SK-N-SH (cell line): ENCODE data around the gene MAPK11. TPM values are rescaled to one million over a fixed set of nuclear protein-coding genes. Genes with fewer than 3 reads are reported as not detected.

Source experiments
- CTCF ChIA-PET: fragments of 300-600, 350-600 bp; formaldehyde crosslinking; extraction: SDS; loops from one replicate; lab custom pipeline; 2021; lab: Yijun Ruan, JAX
- POLR2A ChIA-PET: fragments of 350-600 bp; sonication (Branson Sonifier 250); formaldehyde crosslinking; extraction: SDS; loops from one replicate; lab custom pipeline; 2020; ENCODE audit warnings: antibody characterized with exemption, inconsistent platforms; lab: Yijun Ruan, JAX
- DNase-seq: peaks from one replicate; pipeline ENCODE4 v3.0.0; 2012
- H2AFZ ChIP-seq: fragments of 200-600 bp; sonication (generic); 2 replicates; pipeline ENCODE4 v1.8.1; 2016; ENCODE audit warnings: antibody characterized with exemption, mild to moderate bottlenecking, low read depth
- H3F3A ChIP-seq: fragments of 200-600 bp; sonication (generic); replicated peaks from 2 replicates; pipeline ENCODE3; 2016; ENCODE audit warnings: antibody characterized with exemption, mild to moderate bottlenecking; ENCODE audit not compliant: insufficient read depth
- H3K27ac ChIP-seq, 2 experiments: fragments of 200-500 bp in 1 of 2; fragments of 200-600 bp in 1 of 2; sonication (Bioruptor generic) in 1 of 2; sonication (generic), shearing (Covaris generic) in 1 of 2; 2 replicates each; pipeline versions ENCODE4 v1.5.1 to v1.6.1; 2014 to 2016; ENCODE audit warnings: low read depth in 2 of 2, inconsistent platforms in 1 of 2, low read length in 1 of 2, mild to moderate bottlenecking in 1 of 2, mixed read lengths in 1 of 2
- H3K27me3 ChIP-seq: fragments of 200-600 bp; sonication (generic), shearing (Covaris generic); 2 replicates; pipeline ENCODE4 v1.6.1; 2016; ENCODE audit warnings: mixed run types; ENCODE audit not compliant: insufficient read depth
- H3K36me3 ChIP-seq, 2 experiments: fragments of 200-500 bp in 1 of 2; fragments of 200-600 bp in 1 of 2; sonication (Bioruptor generic) in 1 of 2; sonication (generic) in 1 of 2; replicated peaks in 1 of 2; 2 replicates each; pipeline versions ENCODE3 to v1.5.1; 2014 to 2016; ENCODE audit warnings: low read length in 1 of 2, mild to moderate bottlenecking in 1 of 2; ENCODE audit not compliant: insufficient read depth in 2 of 2, control insufficient read depth in 1 of 2
- H3K4me1 ChIP-seq, 2 experiments: fragments of 200-500 bp in 1 of 2; fragments of 200-600 bp in 1 of 2; sonication (Bioruptor generic) in 1 of 2; sonication (generic), shearing (Covaris generic) in 1 of 2; 2 replicates each; pipeline versions ENCODE4 v1.5.1 to v1.6.1; 2014 to 2016; ENCODE audit warnings: low read depth in 1 of 2, low read length in 1 of 2, mixed run types in 1 of 2; ENCODE audit not compliant: insufficient read depth in 2 of 2, control insufficient read depth in 1 of 2
- H3K4me2 ChIP-seq: fragments of 200-600 bp; sonication (generic), shearing (Covaris generic); 2 replicates; pipeline ENCODE4 v1.6.1; 2017; ENCODE audit warnings: mixed run types
- H3K4me3 ChIP-seq, 2 experiments: fragments of 200-500 bp in 1 of 2; fragments of 200-600 bp in 1 of 2; sonication (Bioruptor generic) in 1 of 2; sonication (generic), shearing (Covaris generic) in 1 of 2; 2 replicates each; pipeline versions ENCODE4 v1.5.1 to v1.8.1; 2014 to 2016; ENCODE audit warnings: low read depth in 2 of 2, inconsistent platforms in 1 of 2, low read length in 1 of 2, mild to moderate bottlenecking in 1 of 2, mixed read lengths in 1 of 2, moderate library complexity in 1 of 2
- H3K79me2 ChIP-seq: fragments of 200-600 bp; sonication (generic); 2 replicates; pipeline ENCODE4 v1.8.1; 2017; ENCODE audit warnings: mild to moderate bottlenecking; ENCODE audit not compliant: insufficient read depth
- H3K9ac ChIP-seq: fragments of 200-600 bp; sonication (generic); 2 replicates; pipeline ENCODE4 v1.6.1; 2017; ENCODE audit warnings: mixed run types
- H3K9me2 ChIP-seq: fragments of 200-600 bp; sonication (generic); 2 replicates; pipeline ENCODE4 v1.6.1; 2017; ENCODE audit warnings: mixed run types
- H3K9me3 ChIP-seq: fragments of 200-600 bp; sonication (generic); 2 replicates; pipeline ENCODE4 v1.6.1; 2017; ENCODE audit warnings: mixed run types, mild to moderate bottlenecking, moderate library complexity
- H4K20me1 ChIP-seq: fragments of 200-600 bp; sonication (generic); 2 replicates; pipeline ENCODE4 v1.6.1; 2017; ENCODE audit warnings: mild to moderate bottlenecking, mixed run types; ENCODE audit not compliant: insufficient read depth
- CHD2 ChIP-seq: fragments of 150-350 bp; IDR thresholded peaks from 2 replicates; pipeline ENCODE4 v1.6.1; 2018; ENCODE audit warnings: low read length; ENCODE audit not compliant: partially characterized antibody
- CTCF ChIP-seq: fragments of 200-600 bp; sonication (generic); IDR thresholded peaks from 2 replicates; pipeline ENCODE4 v1.6.1; 2017; ENCODE audit warnings: antibody characterized with exemption, mild to moderate bottlenecking, moderate library complexity
- EP300 ChIP-seq, 2 experiments: IDR thresholded peaks; 2 replicates each; pipeline versions ENCODE4 v1.4.0 to v1.6.1; 2012; ENCODE audit warnings: borderline replicate concordance in 1 of 2, low read depth in 1 of 2, low read length in 1 of 2
- FOSL2 ChIP-seq: IDR thresholded peaks from 2 replicates; pipeline ENCODE4 v1.4.0; 2012; ENCODE audit warnings: low read depth, mild to moderate bottlenecking, moderate library complexity, borderline replicate concordance
- GABPA ChIP-seq: IDR thresholded peaks from 2 replicates; pipeline ENCODE4 v1.4.0; 2012; ENCODE audit warnings: low read depth, mild to moderate bottlenecking
- JUND ChIP-seq: IDR thresholded peaks from 2 replicates; pipeline ENCODE4 v1.4.0; 2012
- MAX ChIP-seq: IDR thresholded peaks from 2 replicates; pipeline ENCODE4 v1.4.0; 2012; ENCODE audit warnings: low read depth
- MEF2A ChIP-seq: IDR thresholded peaks from 2 replicates; pipeline ENCODE4 v1.4.0; 2012; ENCODE audit warnings: low read depth, borderline replicate concordance
- MXI1 ChIP-seq: IDR thresholded peaks from 2 replicates; pipeline ENCODE4 v1.6.1; 2012; ENCODE audit warnings: mild to moderate bottlenecking, low read depth, low read length, improper control_type of control experiment
- NFIC ChIP-seq: IDR thresholded peaks from 2 replicates; pipeline ENCODE4 v1.4.0; 2012; ENCODE audit warnings: borderline replicate concordance
- POLR2AphosphoS5 ChIP-seq: IDR thresholded peaks from 2 replicates; pipeline ENCODE4 v1.6.1; 2012; ENCODE audit warnings: low read depth, low read length
- RFX5 ChIP-seq: IDR thresholded peaks from 2 replicates; pipeline ENCODE4 v1.6.1; 2012; ENCODE audit warnings: mild to moderate bottlenecking, improper control_type of control experiment, low read length
- SMC3 ChIP-seq: IDR thresholded peaks from 2 replicates; pipeline ENCODE4 v1.6.1; 2012; ENCODE audit warnings: low read depth, low read length, improper control_type of control experiment
- TCF12 ChIP-seq: IDR thresholded peaks from 2 replicates; pipeline ENCODE4 v1.4.0; 2012
- USF1 ChIP-seq: IDR thresholded peaks from 2 replicates; pipeline ENCODE4 v1.4.0; 2012; ENCODE audit warnings: low read depth, borderline replicate concordance
- WGBS: methylation state at CpG from one replicate; pipeline ENCODE4 v1.1.6; 2017; ENCODE audit warnings: low lambda C conversion rate; 5-methylcytosine and 5-hydroxymethylcytosine counted together
- polyA plus RNA-seq, 3 experiments: library from polyadenylated mRNA; depleted of rRNA; stranded (reverse); fragments of >200 nt; gene quantifications; 2 replicates each; pipeline ENCODE4 v1.2.3, GENCODE V29; 2012
- TF ChIP-seq, protein P1 (sequence below): IDR thresholded peaks from 2 replicates; pipeline ENCODE4 v1.6.1; 2012; ENCODE audit warnings: mild to moderate bottlenecking, low read depth, low read length, moderate library complexity
- TF ChIP-seq, protein P2 (sequence below): IDR thresholded peaks from 2 replicates; pipeline ENCODE4 v1.4.0; 2012; ENCODE audit warnings: low read depth, borderline replicate concordance
- TF ChIP-seq, protein P3 (sequence below): fragments of 150-350 bp; IDR thresholded peaks from 2 replicates; pipeline ENCODE4 v1.6.1; 2016; ENCODE audit warnings: mild to moderate bottlenecking, low read depth, low read length
- TF ChIP-seq, protein P4 (sequence below): IDR thresholded peaks from 2 replicates; pipeline ENCODE4; 2012

MAPK11 gene
- polyA plus RNA-seq, 1 of the 3 experiments (the other 2 are of a cell fraction): 36.0 TPM

- H3F3A ChIP-seq: no peaks in the 10 kb centered on the region
- no peak overlapping the region for H3K9ac ChIP-seq
- no peak overlapping the region for H3K27ac ChIP-seq
- ChIA-PET POLR2A (no interaction called here), CTCF (interaction anchor here (1.1 to 1.9 kb wide), 4 partner anchors 14 to 120 kb away, joined by 3 to 6 read pairs (median 5); no protein-coding TSS in a partner anchor)
- H4K20me1 ChIP-seq: 0 out of 2 replicates have a peak, but pooled peaks cover 4% of the 10 kb centered on the region
- no peaks in the 10 kb centered on the region for H3K9me2 ChIP-seq
- no peak overlapping the region for H3K4me3 ChIP-seq
- no peak for DNase-seq
- H3K4me2 ChIP-seq: no peak overlapping the region
- H3K27me3 ChIP-seq: no peaks in the 10 kb centered on the region
- no peak overlapping the region for H2AFZ ChIP-seq
- H3K79me2 ChIP-seq: no peaks in the 10 kb centered on the region
- H3K36me3 ChIP-seq: peaks cover 3 to 67% of the 10 kb centered on the region in 2 experiments
- 82% methylated on average over 5 of the region's 8 CpGs for WGBS
- H3K4me1 ChIP-seq: peaks cover 0 to 6% of the 10 kb centered on the region in 2 experiments; a peak in 1 of 4 replicates
- H3K9me3 ChIP-seq: no peaks in the 10 kb centered on the region
- no peak for TF ChIP-seq POLR2AphosphoS5
- TF ChIP-seq GABPA: no peak
- TF ChIP-seq, protein P1, sequence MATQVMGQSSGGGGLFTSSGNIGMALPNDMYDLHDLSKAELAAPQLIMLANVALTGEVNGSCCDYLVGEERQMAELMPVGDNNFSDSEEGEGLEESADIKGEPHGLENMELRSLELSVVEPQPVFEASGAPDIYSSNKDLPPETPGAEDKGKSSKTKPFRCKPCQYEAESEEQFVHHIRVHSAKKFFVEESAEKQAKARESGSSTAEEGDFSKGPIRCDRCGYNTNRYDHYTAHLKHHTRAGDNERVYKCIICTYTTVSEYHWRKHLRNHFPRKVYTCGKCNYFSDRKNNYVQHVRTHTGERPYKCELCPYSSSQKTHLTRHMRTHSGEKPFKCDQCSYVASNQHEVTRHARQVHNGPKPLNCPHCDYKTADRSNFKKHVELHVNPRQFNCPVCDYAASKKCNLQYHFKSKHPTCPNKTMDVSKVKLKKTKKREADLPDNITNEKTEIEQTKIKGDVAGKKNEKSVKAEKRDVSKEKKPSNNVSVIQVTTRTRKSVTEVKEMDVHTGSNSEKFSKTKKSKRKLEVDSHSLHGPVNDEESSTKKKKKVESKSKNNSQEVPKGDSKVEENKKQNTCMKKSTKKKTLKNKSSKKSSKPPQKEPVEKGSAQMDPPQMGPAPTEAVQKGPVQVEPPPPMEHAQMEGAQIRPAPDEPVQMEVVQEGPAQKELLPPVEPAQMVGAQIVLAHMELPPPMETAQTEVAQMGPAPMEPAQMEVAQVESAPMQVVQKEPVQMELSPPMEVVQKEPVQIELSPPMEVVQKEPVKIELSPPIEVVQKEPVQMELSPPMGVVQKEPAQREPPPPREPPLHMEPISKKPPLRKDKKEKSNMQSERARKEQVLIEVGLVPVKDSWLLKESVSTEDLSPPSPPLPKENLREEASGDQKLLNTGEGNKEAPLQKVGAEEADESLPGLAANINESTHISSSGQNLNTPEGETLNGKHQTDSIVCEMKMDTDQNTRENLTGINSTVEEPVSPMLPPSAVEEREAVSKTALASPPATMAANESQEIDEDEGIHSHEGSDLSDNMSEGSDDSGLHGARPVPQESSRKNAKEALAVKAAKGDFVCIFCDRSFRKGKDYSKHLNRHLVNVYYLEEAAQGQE: no peak
- TF ChIP-seq, protein P2, sequence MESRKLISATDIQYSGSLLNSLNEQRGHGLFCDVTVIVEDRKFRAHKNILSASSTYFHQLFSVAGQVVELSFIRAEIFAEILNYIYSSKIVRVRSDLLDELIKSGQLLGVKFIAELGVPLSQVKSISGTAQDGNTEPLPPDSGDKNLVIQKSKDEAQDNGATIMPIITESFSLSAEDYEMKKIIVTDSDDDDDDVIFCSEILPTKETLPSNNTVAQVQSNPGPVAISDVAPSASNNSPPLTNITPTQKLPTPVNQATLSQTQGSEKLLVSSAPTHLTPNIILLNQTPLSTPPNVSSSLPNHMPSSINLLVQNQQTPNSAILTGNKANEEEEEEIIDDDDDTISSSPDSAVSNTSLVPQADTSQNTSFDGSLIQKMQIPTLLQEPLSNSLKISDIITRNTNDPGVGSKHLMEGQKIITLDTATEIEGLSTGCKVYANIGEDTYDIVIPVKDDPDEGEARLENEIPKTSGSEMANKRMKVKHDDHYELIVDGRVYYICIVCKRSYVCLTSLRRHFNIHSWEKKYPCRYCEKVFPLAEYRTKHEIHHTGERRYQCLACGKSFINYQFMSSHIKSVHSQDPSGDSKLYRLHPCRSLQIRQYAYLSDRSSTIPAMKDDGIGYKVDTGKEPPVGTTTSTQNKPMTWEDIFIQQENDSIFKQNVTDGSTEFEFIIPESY: no peak
- no peak for TF ChIP-seq MXI1
- TF ChIP-seq EP300 (IDR thresholded peaks at IDR 0.05; ENCODE audit: borderline replicate concordance in 1 of 2, low read depth in 1 of 2, low read length in 1 of 2): no peak
- TF ChIP-seq USF1: no peak
- TF ChIP-seq CHD2: no peak
- TF ChIP-seq, protein P3, sequence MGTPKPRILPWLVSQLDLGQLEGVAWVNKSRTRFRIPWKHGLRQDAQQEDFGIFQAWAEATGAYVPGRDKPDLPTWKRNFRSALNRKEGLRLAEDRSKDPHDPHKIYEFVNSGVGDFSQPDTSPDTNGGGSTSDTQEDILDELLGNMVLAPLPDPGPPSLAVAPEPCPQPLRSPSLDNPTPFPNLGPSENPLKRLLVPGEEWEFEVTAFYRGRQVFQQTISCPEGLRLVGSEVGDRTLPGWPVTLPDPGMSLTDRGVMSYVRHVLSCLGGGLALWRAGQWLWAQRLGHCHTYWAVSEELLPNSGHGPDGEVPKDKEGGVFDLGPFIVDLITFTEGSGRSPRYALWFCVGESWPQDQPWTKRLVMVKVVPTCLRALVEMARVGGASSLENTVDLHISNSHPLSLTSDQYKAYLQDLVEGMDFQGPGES: no peak
- no peak for TF ChIP-seq TCF12
- no peak for TF ChIP-seq SMC3
- TF ChIP-seq, protein P4, sequence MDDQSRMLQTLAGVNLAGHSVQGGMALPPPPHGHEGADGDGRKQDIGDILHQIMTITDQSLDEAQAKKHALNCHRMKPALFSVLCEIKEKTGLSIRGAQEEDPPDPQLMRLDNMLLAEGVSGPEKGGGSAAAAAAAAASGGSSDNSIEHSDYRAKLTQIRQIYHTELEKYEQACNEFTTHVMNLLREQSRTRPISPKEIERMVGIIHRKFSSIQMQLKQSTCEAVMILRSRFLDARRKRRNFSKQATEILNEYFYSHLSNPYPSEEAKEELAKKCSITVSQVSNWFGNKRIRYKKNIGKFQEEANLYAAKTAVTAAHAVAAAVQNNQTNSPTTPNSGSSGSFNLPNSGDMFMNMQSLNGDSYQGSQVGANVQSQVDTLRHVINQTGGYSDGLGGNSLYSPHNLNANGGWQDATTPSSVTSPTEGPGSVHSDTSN: no peak
- no peak for TF ChIP-seq FOSL2
- no peak for TF ChIP-seq CTCF
- no peak for TF ChIP-seq MAX
- TF ChIP-seq MEF2A: no peak
- no peak for TF ChIP-seq JUND
- TF ChIP-seq RFX5: no peak
- no peak for TF ChIP-seq NFIC
Observed at GRCh38 chr22:50222508-50222907, 47.7 kb downstream of the MAPK11 start.
